ENCODE results near the gene ZSWIM4.

GRCh38 chr19:13794398-13794756, 866 bp upstream of the ZSWIM4 start:
- TF ChIP-seq CTCF (IDR thresholded peaks at IDR 0.05) (no peak), POLR2A (IDR thresholded peaks at IDR 0.05) (no peak)
